Osteoblast (primary cell): Measurements from ENCODE around the gene OPCML. TPM values are rescaled to one million over a fixed set of nuclear protein-coding genes. Genes with fewer than 3 reads are reported as not detected.

Experiments used
- DNase-seq: peaks from one replicate; pipeline ENCODE4 v3.0.0; 2011; ENCODE audit warnings: low spot score, mixed read lengths; ENCODE audit not compliant: insufficient read length; ENCODE audit errors: missing footprints
- H2AFZ ChIP-seq: 2 replicates; pipeline ENCODE4 v1.6.0; 2011; ENCODE audit warnings: mild to moderate bottlenecking, low read length
- H3K27ac ChIP-seq: 2 replicates; pipeline ENCODE4 v1.5.1; 2011; ENCODE audit warnings: mild to moderate bottlenecking, low read depth, low read length, moderate library complexity
- H3K27me3 ChIP-seq: 2 replicates; pipeline ENCODE4 v1.6.0; 2012; ENCODE audit warnings: mild to moderate bottlenecking, control low read depth, inconsistent platforms, low read length, moderate library complexity; ENCODE audit not compliant: insufficient read depth
- H3K36me3 ChIP-seq: 2 replicates; pipeline ENCODE4 v1.5.1; 2011; ENCODE audit warnings: mild to moderate bottlenecking, low read length, control low read depth, moderate library complexity; ENCODE audit not compliant: insufficient read depth
- H3K4me1 ChIP-seq: 2 replicates; pipeline ENCODE4 v1.5.1; 2011; ENCODE audit warnings: mild to moderate bottlenecking, low read length, control low read depth, moderate library complexity; ENCODE audit not compliant: insufficient read depth
- H3K4me2 ChIP-seq: 2 replicates; pipeline ENCODE4 v1.6.0; 2011; ENCODE audit warnings: mild to moderate bottlenecking, low read length; ENCODE audit not compliant: insufficient read depth
- H3K4me3 ChIP-seq: fragments of 200-600 bp; sonication (generic); 3 replicates; pipeline ENCODE4 v1.5.1; 2012; ENCODE audit warnings: mild to moderate bottlenecking, low read length, inconsistent platforms; ENCODE audit not compliant: insufficient read depth
- H3K79me2 ChIP-seq: 2 replicates; pipeline ENCODE4 v1.6.0; 2012; ENCODE audit warnings: mild to moderate bottlenecking, low read length, control low read depth, inconsistent platforms; ENCODE audit not compliant: insufficient read depth
- H3K9me3 ChIP-seq: 2 replicates; pipeline ENCODE4 v1.5.1; 2011; ENCODE audit warnings: low read depth, low read length, control low read depth
- H4K20me1 ChIP-seq: 2 replicates; pipeline ENCODE4 v1.6.0; 2012; ENCODE audit warnings: mild to moderate bottlenecking, low read length, control low read depth; ENCODE audit not compliant: insufficient read depth
- CTCF ChIP-seq: IDR thresholded peaks from 2 replicates; pipeline ENCODE4 v1.5.1; 2011; ENCODE audit warnings: mild to moderate bottlenecking, low read depth, low read length, moderate library complexity; ENCODE audit errors: extremely low read depth
- total RNA-seq: library from RNA; depleted of rRNA; stranded (reverse); fragments of >200 nt; gene quantifications from 2 replicates; pipeline ENCODE4 v1.2.3, GENCODE V29; 2012

OPCML gene
- total RNA-seq, 1 donor: 0.36 TPM

GRCh38 chr11:133041928-133042882 is 490.1 kb downstream of the OPCML start:
- H2AFZ ChIP-seq: no peak overlapping the region
- H3K36me3 ChIP-seq: no peaks in the 10 kb centered on the region
- H3K9me3 ChIP-seq: no peaks in the 10 kb centered on the region
- H3K27me3 ChIP-seq: peaks cover 23% of the 10 kb centered on the region
- no peaks in the 10 kb centered on the region for H3K79me2 ChIP-seq
- no peak overlapping the region for H3K4me3 ChIP-seq
- no peak overlapping the region for H3K4me2 ChIP-seq
- no peak overlapping the region for H3K27ac ChIP-seq
- TF ChIP-seq CTCF: no peak
- H3K4me1 ChIP-seq: peaks cover 4% of the 10 kb centered on the region
- H4K20me1 ChIP-seq: no peaks in the 10 kb centered on the region
- no peak for DNase-seq

GRCh38 chr11:133041181-133041580 is 491.1 kb downstream of the OPCML start:
- Histone ChIP-seq H3K9me3 (no peaks in the 10 kb centered on the region), H3K27me3 (peaks cover 15% of the 10 kb centered on the region), H3K4me2 (no peak overlapping the region), H2AFZ (no peak overlapping the region), H3K4me1 (peaks cover 4% of the 10 kb centered on the region), H4K20me1 (no peaks in the 10 kb centered on the region), H3K4me3 (no peak overlapping the region), H3K79me2 (no peaks in the 10 kb centered on the region), H3K36me3 (no peaks in the 10 kb centered on the region), H3K27ac (no peak overlapping the region)
- DNase-seq: no peak
- no peak for TF ChIP-seq CTCF

GRCh38 chr11:133040289-133040900 is 491.9 kb downstream of the OPCML start:
- no peak for TF ChIP-seq CTCF
- H3K79me2 ChIP-seq: no peaks in the 10 kb centered on the region
- H3K27me3 ChIP-seq: peaks cover 9% of the 10 kb centered on the region
- no peaks in the 10 kb centered on the region for H4K20me1 ChIP-seq
- H3K9me3 ChIP-seq: no peaks in the 10 kb centered on the region
- DNase-seq: no peak
- H2AFZ ChIP-seq: no peak overlapping the region
- H3K4me2 ChIP-seq: peak overlapping the region; percentile 6
- H3K36me3 ChIP-seq: no peaks in the 10 kb centered on the region
- no peak overlapping the region for H3K27ac ChIP-seq
- H3K4me1 ChIP-seq: peaks cover 4% of the 10 kb centered on the region
- no peak overlapping the region for H3K4me3 ChIP-seq

GRCh38 chr11:133038850-133039249 is 493.5 kb downstream of the OPCML start:
- no peak for DNase-seq
- peak overlapping the region; percentile 14 for H2AFZ ChIP-seq
- H3K36me3 ChIP-seq: no peaks in the 10 kb centered on the region
- H3K27ac ChIP-seq: no peak overlapping the region
- H3K4me1 ChIP-seq: peaks cover 4% of the 10 kb centered on the region
- no peaks in the 10 kb centered on the region for H3K9me3 ChIP-seq
- TF ChIP-seq CTCF: no peak
- H3K4me2 ChIP-seq: no peak overlapping the region
- H3K27me3 ChIP-seq: peaks cover 9% of the 10 kb centered on the region
- H3K4me3 ChIP-seq: no peak overlapping the region
- no peaks in the 10 kb centered on the region for H3K79me2 ChIP-seq
- H4K20me1 ChIP-seq: no peaks in the 10 kb centered on the region
